ENCODE data around the gene FARSA. TPM values are rescaled to one million over a fixed set of nuclear protein-coding genes. Genes with fewer than 3 reads are reported as not detected.
"Not testable (repeated sequence)": the region's sequence is repeated elsewhere in the genome, so short reads cannot be mapped to it uniquely, and the experiment has no call there.

The FARSA gene
- total and polyA plus RNA-seq, 3 experiments from 2014 or later: 64.5 to 192 (median 188) TPM

DNA sequence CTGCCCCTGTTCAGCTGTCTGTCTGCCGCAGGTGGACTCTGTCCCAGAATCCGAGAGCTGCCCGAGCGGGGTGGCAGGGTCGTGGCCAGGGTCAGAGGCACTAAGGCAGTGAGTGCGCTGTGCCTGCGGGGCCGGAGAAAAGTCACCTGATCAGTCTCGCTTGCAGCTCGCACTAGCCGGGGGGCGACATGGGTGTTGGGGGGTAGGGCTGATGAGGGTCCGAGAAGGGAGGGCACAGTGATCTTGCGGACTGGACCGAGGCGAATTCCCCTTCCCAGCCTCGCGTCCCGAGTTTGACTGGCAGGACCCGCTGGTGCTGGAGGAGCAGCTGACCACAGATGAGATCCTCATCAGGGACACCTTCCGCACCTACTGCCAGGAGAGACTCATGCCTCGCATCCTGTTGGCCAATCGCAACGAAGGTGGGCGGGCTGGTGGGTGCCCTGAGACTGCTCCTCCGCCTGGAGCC, 41.9 kb downstream of the FARSA start:
- ChIA-PET POLR2A (interaction anchor here (0.6 to 1.8 kb wide), 9 partner anchors 10 to 222 kb away, joined by 3 to 20 read pairs (median 5); partner anchors contain the start of genes CALR, DNASE2, JUNB and SYCE2), CTCF (interaction anchor here (1.3 to 2.2 kb wide), 6 partner anchors 18 to 126 kb away, joined by 3 to 26 read pairs (median 6); no protein-coding TSS in a partner anchor)
- Mint-ChIP-seq H3K4me1 (peaks cover 21 to 40% (median 25%) of the 10 kb centered on the region in 3 donors), H3K27me3 (peaks cover 0 to 4% of the 10 kb centered on the region in 2 donors), H3K27ac (peak overlapping the region; percentile 82 to 99 (median 98)), H3K4me3 (peak overlapping the region; percentile 93 to 100 (median 98)), H3K36me3 (peaks cover 4 to 36% (median 7%) of the 10 kb centered on the region in 3 donors), H3K9me3 (no peaks in the 10 kb centered on the region)
- no peak for DNase-seq
- Histone ChIP-seq H3K36me3 (ENCODE audit: insufficient read depth, low read length) (peaks cover 7% of the 10 kb centered on the region), H3K27me3 (ENCODE audit: insufficient read depth, low read length, poor library complexity, severe bottlenecking) (no peaks in the 10 kb centered on the region), H3K4me1 (ENCODE audit: insufficient read depth, low read length) (peaks cover 12% of the 10 kb centered on the region), H3K4me3 (ENCODE audit: low read length) (peak overlapping the region; percentile 87), H3K9me3 (ENCODE audit: low read length) (no peaks in the 10 kb centered on the region), H3K27ac (ENCODE audit: low read depth, low read length) (peak overlapping the region; percentile 69)

DNA sequence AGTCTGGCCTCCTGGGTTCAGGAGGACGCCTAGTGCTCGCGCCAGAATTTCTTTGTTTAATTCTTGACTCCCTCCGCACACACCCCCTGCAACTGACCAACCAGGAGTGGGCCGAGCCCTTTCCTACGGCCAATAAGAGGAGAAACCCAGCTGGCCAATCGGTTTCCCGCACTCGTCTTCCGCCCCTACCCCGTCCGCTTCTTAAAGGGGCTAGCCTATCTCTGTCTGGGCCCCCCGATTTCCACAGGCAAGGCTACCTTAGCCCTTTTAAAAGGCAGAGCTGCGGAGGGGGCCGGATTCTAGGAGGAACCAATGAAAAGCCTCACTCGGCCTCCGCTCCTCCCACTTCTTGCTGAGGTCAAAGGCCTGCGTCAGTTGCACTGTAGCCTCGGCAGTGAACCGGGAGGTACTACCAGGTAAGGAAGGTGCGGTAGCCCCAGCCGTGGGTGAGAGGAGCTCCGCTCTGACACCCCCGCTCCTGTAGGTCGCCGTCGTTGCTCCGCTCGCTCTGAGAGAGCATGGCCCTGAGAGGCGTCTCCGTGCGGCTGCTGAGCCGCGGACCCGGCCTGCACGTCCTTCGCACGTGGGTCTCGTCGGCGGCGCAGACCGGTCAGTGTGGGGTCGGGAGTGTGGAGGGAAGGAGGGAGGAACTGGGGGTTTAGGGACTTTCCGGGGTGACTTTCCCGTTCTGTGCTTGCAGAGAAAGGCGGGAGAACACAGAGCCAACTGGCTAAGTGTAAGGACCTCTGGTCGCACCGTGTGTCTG, 42.5 kb downstream of the FARSA start, which contains the start of gene GCDH:
Gene GCDH, plus strand, starts transcription at position 374 of the 766 bp plus-strand sequence. Its CDS starts 145 bp downstream, at position 519.
- ChIA-PET POLR2A (interaction anchor here (0.6 to 1.8 kb wide), 17 partner anchors 10 to 728 kb away, joined by 3 to 20 read pairs (median 4); partner anchors contain the start of genes CALR, DNASE2, FARSA and JUNB), CTCF (interaction anchor here (0.7 to 2.2 kb wide), 15 partner anchors 8 to 219 kb away, joined by 3 to 26 read pairs (median 4); partner anchors contain the start of genes DNASE2 and RAD23A)
- Mint-ChIP-seq H3K4me3 (peak within 1 kb of the TSS; percentile 93 to 100 (median 98)), H3K36me3 (peaks cover 4 to 32% (median 7%) of the 10 kb centered on the region in 3 donors), H3K27me3 (peaks cover 0 to 4% of the 10 kb centered on the region in 2 donors), H3K9me3 (no peaks in the 10 kb centered on the region), H3K27ac (peak within 1 kb of the TSS; percentile 82 to 99 (median 98)), H3K4me1 (peaks cover 25 to 45% (median 27%) of the 10 kb centered on the region in 3 donors)
- peaks cover 7% of the 10 kb centered on the region for H3K36me3 ChIP-seq (ENCODE audit: insufficient read depth, low read length)
- peak; percentile 92 to 98 (median 97) for DNase-seq
- no peaks in the 10 kb centered on the region for H3K27me3 ChIP-seq (ENCODE audit: insufficient read depth, low read length, poor library complexity, severe bottlenecking)
- H3K9me3 ChIP-seq (ENCODE audit: low read length): no peaks in the 10 kb centered on the region
- H3K4me1 ChIP-seq (ENCODE audit: insufficient read depth, low read length): peaks cover 12% of the 10 kb centered on the region
- peak within 1 kb of the TSS; percentile 87 for H3K4me3 ChIP-seq (ENCODE audit: low read length)
- peak within 1 kb of the TSS; percentile 69 for H3K27ac ChIP-seq (ENCODE audit: low read depth, low read length)

DNA sequence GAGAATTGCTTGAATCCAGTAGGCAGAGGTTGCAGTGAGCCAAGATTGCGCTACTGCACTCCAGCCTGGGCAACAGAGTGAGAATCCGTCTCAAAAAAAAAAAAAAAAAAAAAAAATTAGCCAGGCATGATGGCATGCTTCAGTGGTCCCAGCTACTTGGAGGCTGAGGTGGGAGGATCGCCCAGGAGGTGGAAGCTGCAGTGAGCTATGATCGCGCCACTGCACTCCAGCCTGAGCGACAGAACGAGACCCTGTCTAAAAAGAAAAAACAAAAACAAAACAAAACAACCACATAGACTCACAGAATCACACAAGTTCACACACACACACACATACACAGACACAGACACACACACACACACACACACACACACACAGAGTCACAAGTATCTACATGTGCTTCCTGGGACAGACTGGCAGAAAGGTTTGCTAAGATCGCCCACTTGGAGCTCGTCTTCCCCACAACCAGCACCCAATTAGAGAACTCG, 43.2 kb downstream of the FARSA start:
- H3K9me3 Mint-ChIP-seq; H3K27me3 ChIP-seq (ENCODE audit: insufficient read depth, low read length, poor library complexity, severe bottlenecking); H3K36me3 ChIP-seq (ENCODE audit: insufficient read depth, low read length); H3K27me3 Mint-ChIP-seq; H3K27ac ChIP-seq (ENCODE audit: low read depth, low read length); DNase-seq; H3K9me3 ChIP-seq (ENCODE audit: low read length): not testable (repeated sequence)
- Mint-ChIP-seq H3K36me3 (peaks cover 4 to 27% (median 7%) of the 10 kb centered on the region in 3 donors), H3K4me3 (peak overlapping the region; percentile 93 to 100 (median 98)), H3K27ac (peak overlapping the region; percentile 82 to 99 (median 98)), H3K4me1 (peaks cover 25 to 45% (median 27%) of the 10 kb centered on the region in 3 donors)
- peaks cover 12% of the 10 kb centered on the region for H3K4me1 ChIP-seq (ENCODE audit: insufficient read depth, low read length)
- ChIA-PET CTCF (interaction anchor here (0.6 to 2.2 kb wide), 18 partner anchors 9 to 227 kb away, joined by 3 to 26 read pairs (median 3); partner anchors contain the start of genes DNASE2, RAD23A and SYCE2), POLR2A (interaction anchor here (0.7 to 1.8 kb wide), 13 partner anchors 15 to 728 kb away, joined by 3 to 20 read pairs (median 4); partner anchors contain the start of genes CALR, FARSA, JUNB and SYCE2)
- peak overlapping the region; percentile 87 for H3K4me3 ChIP-seq (ENCODE audit: low read length)

DNA sequence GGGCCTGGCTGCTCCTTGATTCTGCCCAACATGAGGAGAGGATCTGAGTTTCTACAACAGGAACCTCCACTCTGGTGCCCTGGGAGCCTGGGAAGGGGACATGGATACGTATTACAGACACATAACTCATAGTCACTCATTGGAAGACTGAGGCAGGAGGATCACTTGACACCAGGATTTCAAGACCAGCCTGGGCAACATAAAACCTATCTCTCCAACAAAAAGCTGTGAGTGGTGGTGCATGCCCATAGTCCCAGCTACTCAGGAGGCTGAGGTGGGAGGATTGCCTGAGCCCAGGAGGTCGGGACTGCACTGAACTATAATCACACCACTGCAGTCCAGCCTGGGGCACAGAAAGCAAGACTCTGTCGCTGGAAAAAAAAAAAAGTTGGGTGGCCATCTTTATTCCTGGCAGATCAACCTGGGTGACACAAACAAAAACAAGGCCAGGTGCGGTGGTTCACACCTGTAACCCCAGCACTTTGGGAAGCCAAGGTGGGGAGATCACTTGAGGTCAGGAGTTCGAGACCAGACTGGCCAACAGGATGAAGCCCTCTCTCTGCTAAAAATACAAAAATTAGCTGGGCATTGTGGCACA, 45.4 kb downstream of the FARSA start:
- Histone ChIP-seq H3K36me3 (ENCODE audit: insufficient read depth, low read length) (no peaks in the 10 kb centered on the region), H3K4me3 (ENCODE audit: low read length) (no peak overlapping the region), H3K4me1 (ENCODE audit: insufficient read depth, low read length) (peaks cover 21% of the 10 kb centered on the region), H3K27ac (ENCODE audit: low read depth, low read length) (peak overlapping the region; percentile 81), H3K9me3 (ENCODE audit: low read length) (no peaks in the 10 kb centered on the region), H3K27me3 (ENCODE audit: insufficient read depth, low read length, poor library complexity, severe bottlenecking) (no peaks in the 10 kb centered on the region)
- peak overlapping the region in 3 of 8 donors; percentile 26 to 54 (median 33) for H3K27ac Mint-ChIP-seq
- CTCF ChIA-PET: interaction anchor here (1.0 to 1.7 kb wide), 2 partner anchors 26 to 77 kb away, joined by 3 to 5 read pairs; no protein-coding TSS in a partner anchor
- peaks cover 27 to 45% (median 30%) of the 10 kb centered on the region in 3 donors for H3K4me1 Mint-ChIP-seq
- H3K4me3 Mint-ChIP-seq: peak overlapping the region in 1 of 7 donors; percentile 36
- peaks cover 0 to 4% of the 10 kb centered on the region in 2 donors for H3K27me3 Mint-ChIP-seq
- DNase-seq: no peak
- H3K9me3 Mint-ChIP-seq: no peaks in the 10 kb centered on the region
- peaks cover 0 to 5% (median 0%) of the 10 kb centered on the region in 3 donors for H3K36me3 Mint-ChIP-seq
- POLR2A ChIA-PET: interaction anchor here (0.9 kb wide), 1 partner anchor 31 kb away, joined by 3 read pairs; the partner anchor contains the start of gene SYCE2

DNA sequence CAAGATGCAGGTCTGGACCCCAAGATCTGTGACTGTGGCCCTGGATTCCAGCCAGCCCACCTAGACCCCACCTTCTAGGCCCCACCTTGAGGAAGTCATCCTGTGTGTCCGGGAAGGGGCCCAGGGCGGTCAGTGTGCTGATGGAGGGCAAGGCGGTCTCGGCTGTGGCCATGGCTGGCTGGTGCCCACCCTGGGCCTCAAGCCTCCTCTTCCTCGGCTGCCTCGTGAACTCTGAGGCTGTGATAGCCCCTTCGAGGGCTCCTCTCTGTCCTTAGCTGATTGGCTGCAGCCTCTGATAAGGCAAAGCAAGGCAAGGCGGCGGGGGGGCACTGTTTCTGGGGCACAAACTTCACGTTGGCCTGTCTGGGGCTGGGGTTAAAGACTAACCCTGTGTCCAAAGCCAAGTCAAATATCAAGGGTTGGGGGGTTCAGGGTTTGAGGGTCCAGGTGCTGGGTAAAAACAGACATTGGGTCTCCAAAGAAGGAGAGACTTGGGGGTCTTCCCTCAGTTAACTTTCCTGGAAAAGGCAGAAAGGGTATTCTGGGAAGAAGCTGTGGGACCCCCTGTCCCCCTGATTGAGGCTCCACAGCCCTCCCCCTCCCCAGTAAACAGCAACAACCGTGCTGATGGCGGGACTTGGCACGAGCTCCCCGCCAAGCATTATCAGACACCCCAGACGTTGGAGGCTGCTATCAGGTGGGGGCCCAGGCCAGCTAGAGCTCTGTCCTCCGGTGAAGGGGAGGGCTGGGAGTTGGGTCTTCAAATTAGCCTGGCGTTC, 46.4 kb downstream of the FARSA start, which contains the start of gene KLF1:
Gene KLF1, minus strand, starts transcription at position 233 of the 779 bp plus-strand sequence. Its CDS starts 61 bp downstream, at position 172.
- peaks cover 28 to 45% (median 30%) of the 10 kb centered on the region in 3 donors for H3K4me1 Mint-ChIP-seq
- H3K4me3 Mint-ChIP-seq: peak within 1 kb of the TSS; percentile 25 to 76 (median 61)
- CTCF ChIA-PET: interaction anchor here (1.0 to 8.4 kb wide), 2 partner anchors 27 to 78 kb away, joined by 3 to 117 read pairs; no protein-coding TSS in a partner anchor
- H3K36me3 Mint-ChIP-seq: peaks cover 0 to 4% (median 0%) of the 10 kb centered on the region in 3 donors
- POLR2A ChIA-PET: no interaction called here
- Histone ChIP-seq H3K27ac (ENCODE audit: low read depth, low read length) (peak within 1 kb of the TSS; percentile 81), H3K36me3 (ENCODE audit: insufficient read depth, low read length) (no peaks in the 10 kb centered on the region), H3K27me3 (ENCODE audit: insufficient read depth, low read length, poor library complexity, severe bottlenecking) (no peaks in the 10 kb centered on the region), H3K4me3 (ENCODE audit: low read length) (peak within 1 kb of the TSS; percentile 22), H3K9me3 (ENCODE audit: low read length) (no peaks in the 10 kb centered on the region), H3K4me1 (ENCODE audit: insufficient read depth, low read length) (peaks cover 20% of the 10 kb centered on the region)
- peaks cover 0 to 4% of the 10 kb centered on the region in 2 donors for H3K27me3 Mint-ChIP-seq
- H3K9me3 Mint-ChIP-seq: no peaks in the 10 kb centered on the region
- no peak for DNase-seq
- peak within 1 kb of the TSS in 3 of 8 donors; percentile 23 to 72 (median 57) for H3K27ac Mint-ChIP-seq

DNA sequence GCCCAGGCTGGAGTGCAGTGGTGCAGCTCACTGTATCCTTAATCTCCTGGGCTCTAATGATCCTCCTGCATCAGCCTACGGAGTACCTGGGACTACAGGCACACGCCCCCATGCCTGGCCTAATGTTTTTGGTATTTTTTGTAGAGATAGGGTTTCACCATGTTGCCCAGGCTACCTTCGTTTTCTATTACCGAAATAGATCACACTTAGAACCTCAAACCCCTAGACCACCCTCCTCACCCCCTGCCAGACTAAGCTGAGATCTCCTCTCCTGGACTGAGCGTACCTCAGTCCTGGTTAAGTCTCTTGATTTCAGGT, 46.9 kb downstream of the FARSA start:
- ChIA-PET CTCF (interaction anchor here (8.4 kb wide), 1 partner anchor 79 kb away, joined by 117 read pairs; no protein-coding TSS in a partner anchor), POLR2A (no interaction called here)
- peak overlapping the region; percentile 25 to 76 (median 61) for H3K4me3 Mint-ChIP-seq
- DNase-seq: no peak
- peak overlapping the region; percentile 81 for H3K27ac ChIP-seq (ENCODE audit: low read depth, low read length)
- no peaks in the 10 kb centered on the region for H3K9me3 ChIP-seq (ENCODE audit: low read length)
- H3K4me3 ChIP-seq (ENCODE audit: low read length): no peak overlapping the region
- peaks cover 0 to 4% (median 0%) of the 10 kb centered on the region in 3 donors for H3K36me3 Mint-ChIP-seq
- peaks cover 15% of the 10 kb centered on the region for H3K4me1 ChIP-seq (ENCODE audit: insufficient read depth, low read length)
- H3K27me3 ChIP-seq (ENCODE audit: insufficient read depth, low read length, poor library complexity, severe bottlenecking): no peaks in the 10 kb centered on the region
- no peaks in the 10 kb centered on the region for H3K9me3 Mint-ChIP-seq
- H3K27ac Mint-ChIP-seq: peak overlapping the region in 2 of 8 donors; percentile 23 to 57
- peaks cover 0 to 4% of the 10 kb centered on the region in 2 donors for H3K27me3 Mint-ChIP-seq
- H3K4me1 Mint-ChIP-seq: peaks cover 23 to 40% (median 25%) of the 10 kb centered on the region in 3 donors
- H3K36me3 ChIP-seq (ENCODE audit: insufficient read depth, low read length): no peaks in the 10 kb centered on the region

Data from CD8-positive, alpha-beta memory T cell (primary cell).